ENCODE measurements around the gene PRPF40A.

GRCh38 chr2:152762202-152762601 is 44.9 kb upstream of the PRPF40A start:
- TF ChIP-seq CTCF (IDR thresholded peaks at IDR 0.05; ENCODE audit: poor library complexity) (no peak), EZH2phosphoT487 (IDR thresholded peaks at IDR 0.05; ENCODE audit: low read depth, severe bottlenecking, unreplicated experiment) (no peak), EZH2 (IDR thresholded peaks at IDR 0.05; ENCODE audit: borderline replicate concordance) (no peak)
